NCI-H2029 treated with DMSO at 0.1 percent for 48 hours (cell line): ENCODE measurements around the gene SPTLC2.
"Not testable (repeated sequence)": the region's sequence is repeated elsewhere in the genome, so short reads cannot be mapped to it uniquely, and the experiment has no call there.

Source experiments
- DNase-seq: peaks from one replicate; lab custom pipeline; 2025; lab: John Stamatoyannopoulos, UW

SPTLC2 gene

DNA sequence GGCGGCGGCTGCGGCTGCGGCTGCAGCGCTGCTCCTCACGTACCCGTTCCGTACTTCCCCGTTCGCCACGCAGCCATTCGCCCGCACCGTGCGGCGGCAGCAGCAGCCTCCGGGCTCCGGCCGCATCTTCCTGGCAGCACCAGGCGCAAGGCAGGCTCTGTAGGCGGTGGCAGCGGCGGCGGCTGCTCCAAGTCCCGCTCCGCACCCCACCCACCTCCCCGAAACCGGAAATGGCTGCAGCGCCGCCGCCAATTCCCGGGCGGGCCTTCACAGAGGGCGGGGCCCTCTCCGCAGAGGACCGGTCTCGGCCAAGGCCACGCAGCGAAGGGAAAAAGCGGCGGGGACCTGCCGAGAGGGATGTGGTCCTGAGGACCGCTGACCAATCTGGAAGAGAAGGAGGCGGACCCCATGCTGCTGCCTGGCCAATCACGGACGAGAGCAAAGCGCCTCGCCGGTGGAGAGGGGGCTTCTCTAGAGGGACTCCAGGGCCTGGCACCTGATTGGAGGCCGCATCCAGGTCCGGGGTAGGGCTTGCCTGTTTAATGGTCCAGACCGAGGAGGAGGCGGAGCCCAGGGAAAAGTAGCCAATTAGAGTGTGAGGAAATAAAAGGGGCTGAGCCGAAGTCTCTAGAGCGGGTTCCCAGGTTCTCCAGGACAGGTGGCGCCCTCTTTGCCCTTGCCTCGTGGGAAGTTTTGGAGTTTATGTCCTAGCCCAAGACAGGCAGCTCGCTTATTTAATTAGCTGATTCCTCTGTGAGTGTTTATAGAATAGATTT is at the start of gene SPTLC2:
Gene SPTLC2 (minus strand): TSS at position 184 of the 776 bp plus-strand sequence. CDS start 58 bp downstream, at position 126.
- DNase-seq = peak; percentile 78

GRCh38 chr14:77663293-77663692 is 46.9 kb upstream of the SPTLC2 start:
- no peak for DNase-seq

- not testable (repeated sequence) for DNase-seq
Observed at GRCh38 chr14:77661562-77661961, 45.1 kb upstream of the SPTLC2 start.

DNA sequence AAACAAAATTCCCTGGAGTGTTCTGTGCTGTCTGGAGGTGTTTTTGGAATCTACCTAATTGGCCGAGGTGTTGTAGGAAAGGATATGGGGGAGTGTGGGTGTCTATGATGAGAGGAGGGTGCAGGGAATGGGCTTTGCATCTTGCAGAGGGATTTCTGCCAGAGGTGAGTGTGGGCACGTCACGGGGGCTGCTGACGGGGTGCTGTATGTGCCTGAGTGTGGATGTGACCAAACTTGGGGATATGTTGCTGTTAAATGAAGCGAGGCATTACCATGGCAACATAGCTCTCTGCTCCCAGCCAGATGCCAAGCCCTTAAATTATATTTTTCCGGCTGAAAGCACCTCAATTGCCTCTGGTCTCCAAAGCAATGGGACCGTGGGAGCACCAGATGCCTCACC is 44.3 kb upstream of the SPTLC2 start:
- DNase-seq = no peak

GRCh38 chr14:77659831-77660230 is 43.4 kb upstream of the SPTLC2 start:
- no peak for DNase-seq

DNA sequence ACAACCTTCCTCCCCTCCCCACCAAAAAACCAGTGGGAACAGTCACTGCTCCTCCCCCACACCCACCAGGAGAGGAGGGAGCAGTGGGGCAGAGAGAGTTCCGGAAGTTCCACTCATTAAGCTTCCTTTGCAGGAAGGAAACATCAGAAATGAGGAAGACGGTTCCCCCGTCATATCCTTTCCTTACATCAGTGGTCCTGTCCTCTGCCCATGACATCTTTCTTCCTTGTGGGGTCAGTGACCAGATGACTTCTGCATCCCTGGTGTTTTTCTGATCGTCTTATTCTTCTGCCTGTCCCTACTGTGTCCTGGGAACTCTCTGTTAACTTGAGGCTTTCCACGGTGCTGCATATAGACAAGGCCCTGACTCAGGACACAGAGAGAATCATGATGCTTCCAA is 40.8 kb upstream of the SPTLC2 start:
- DNase-seq = no peak

GRCh38 chr14:77654001-77654441 is 37.6 kb upstream of the SPTLC2 start:
- no peak for DNase-seq

- no peak for DNase-seq
Observed at GRCh38 chr14:77649326-77649725, 32.9 kb upstream of the SPTLC2 start.

DNA sequence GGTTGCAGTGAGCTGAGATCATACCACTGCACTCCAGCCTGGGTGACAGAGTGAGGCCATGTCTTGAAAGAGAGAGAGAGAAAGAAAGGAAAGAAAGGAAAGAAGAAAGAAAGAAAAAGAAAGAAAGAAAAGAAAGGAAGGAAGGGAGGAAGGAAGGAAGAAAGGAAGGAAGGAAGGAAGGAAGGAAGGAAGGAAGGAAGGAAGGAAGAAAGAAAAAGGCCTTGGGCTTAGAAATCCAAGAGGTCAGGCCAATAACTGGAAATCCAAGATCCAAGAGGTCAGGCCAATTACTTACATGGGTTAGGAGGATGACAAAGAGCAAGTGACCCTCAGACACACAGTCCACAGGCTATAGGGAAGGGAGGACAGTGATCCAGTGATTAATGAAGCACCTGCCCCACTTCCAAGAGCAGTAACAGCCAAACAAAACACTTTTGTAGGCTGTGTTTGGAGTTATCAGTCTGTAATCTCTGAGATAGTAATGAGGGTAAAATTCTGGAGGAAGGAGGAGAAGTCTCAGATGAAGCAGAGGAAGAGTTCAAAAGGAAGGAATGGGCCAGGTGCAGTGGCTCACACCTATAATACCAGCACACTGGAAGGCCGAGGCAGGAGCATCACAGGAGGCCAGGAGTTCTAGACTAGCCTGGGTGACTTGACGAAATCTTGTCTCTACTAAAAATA is 32.2 kb upstream of the SPTLC2 start:
- DNase-seq = no peak

- DNase-seq = no peak
Observed at GRCh38 chr14:77647853-77648252, 31.4 kb upstream of the SPTLC2 start.

GRCh38 chr14:77646907-77647306 is 30.5 kb upstream of the SPTLC2 start:
- DNase-seq = no peak

- no peak for DNase-seq
Observed at GRCh38 chr14:77645520-77646230, 29.2 kb upstream of the SPTLC2 start.

- no peak for DNase-seq
Observed at GRCh38 chr14:77642407-77642806, 26.0 kb upstream of the SPTLC2 start.

DNA sequence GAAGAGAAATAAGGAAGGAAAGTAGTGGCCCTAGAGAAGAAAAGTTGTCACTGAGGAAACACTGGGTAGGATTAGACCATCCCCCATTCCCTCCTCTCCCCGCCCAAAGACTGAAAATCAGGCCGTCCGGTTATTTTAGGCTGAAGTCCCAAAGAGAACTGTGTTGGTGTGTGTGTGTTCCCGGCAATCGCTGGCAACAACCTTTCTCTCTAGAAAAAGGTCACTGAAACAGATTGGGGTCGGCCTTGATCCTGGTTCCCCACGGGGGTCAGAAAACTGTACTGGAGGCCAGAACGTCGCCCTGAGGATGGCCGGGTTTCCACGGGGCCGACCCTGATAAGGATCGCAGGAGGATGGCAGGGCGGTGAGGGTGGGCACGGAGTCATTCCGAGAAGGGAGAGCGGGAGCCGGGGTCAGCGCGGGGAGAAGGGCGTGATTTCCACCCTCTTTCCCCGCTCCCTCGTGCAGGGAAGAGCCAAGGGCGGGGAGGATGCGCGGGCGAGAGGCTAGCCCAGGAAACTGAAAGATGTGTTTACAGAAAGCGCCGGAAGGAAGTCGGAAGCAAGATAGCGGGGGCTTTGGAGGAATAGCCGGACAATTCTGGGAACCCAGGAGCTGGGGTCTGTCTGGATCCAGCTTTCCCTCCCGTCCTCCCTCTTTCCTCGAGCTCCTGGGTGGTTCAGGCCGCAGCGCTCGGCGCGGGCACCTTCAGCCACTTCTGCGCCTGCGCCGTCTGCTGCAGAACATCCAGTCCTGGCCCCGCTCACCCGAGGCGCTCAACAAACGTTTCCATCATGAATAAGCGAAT is 25.3 kb upstream of the SPTLC2 start:
- DNase-seq = peak; percentile 8

- no peak for DNase-seq
Observed at GRCh38 chr14:77640756-77641533, 24.5 kb upstream of the SPTLC2 start.

GRCh38 chr14:77638771-77639171 is 22.3 kb upstream of the SPTLC2 start:
- no peak for DNase-seq

DNA sequence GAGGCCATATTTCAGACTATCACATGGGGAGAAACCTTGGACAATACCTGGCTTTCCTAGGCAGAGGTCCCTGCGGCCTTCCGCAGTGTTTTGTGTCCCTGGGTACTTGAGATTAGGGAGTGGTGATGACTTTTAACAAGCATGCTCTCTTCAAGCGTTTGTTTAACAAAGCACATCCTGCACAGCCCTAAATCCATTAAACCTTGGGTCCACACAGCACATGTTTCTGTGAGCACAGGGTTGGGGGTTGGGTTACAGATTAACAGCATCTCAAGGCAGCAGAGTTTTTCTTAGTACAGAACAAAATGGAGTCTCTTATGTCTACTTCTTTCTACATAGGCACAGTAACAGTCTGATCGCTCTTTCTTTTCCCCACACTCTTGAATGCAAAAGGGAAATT is 19.4 kb upstream of the SPTLC2 start:
- DNase-seq = not testable (repeated sequence)

GRCh38 chr14:77635466-77635865 is 19.0 kb upstream of the SPTLC2 start:
- not testable (repeated sequence) for DNase-seq

DNA sequence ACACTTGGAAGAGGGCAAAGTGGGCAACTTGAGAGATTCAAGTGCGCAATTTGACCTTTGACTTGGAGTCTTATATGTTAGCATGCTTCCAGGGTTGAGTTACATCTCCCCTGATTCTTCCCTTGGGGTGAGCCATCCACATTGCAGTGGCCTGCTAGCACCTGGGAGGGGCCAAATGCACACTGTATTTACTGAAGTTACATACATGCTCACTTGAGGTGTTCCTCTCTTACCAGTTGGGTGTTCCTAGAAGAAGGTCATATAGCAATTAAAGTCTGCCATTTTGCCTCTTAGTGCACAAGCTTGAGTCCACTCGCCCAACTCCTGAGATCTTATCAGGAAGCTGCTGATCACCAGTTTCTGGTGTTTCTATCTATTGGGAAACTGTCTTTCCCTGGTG is 13.7 kb upstream of the SPTLC2 start:
- no peak for DNase-seq

DNA sequence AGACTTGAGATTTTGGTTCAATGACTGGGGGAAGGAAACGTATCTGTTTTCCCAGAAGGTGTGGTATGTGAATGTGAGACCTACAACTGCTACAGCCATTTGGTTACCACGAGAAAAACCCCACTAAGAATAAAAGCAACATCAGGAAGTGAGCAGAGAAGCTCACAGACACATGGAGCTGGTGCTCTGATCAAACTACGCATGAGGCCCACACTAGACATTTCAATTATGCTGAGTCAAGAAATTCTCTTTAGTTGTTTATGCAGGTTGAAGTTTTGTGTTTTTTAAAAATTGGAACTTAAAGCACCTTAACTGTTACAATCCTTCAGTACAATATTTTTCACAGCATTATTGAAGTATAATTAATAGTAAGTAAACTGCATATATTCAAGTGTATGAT is 8.9 kb upstream of the SPTLC2 start:
- DNase-seq = no peak

GRCh38 chr14:77623201-77623600 is 6.8 kb upstream of the SPTLC2 start:
- no peak for DNase-seq
